AG04450 (cell line): Measurements from ENCODE around the gene KIAA1549. TPM values are rescaled to one million over a fixed set of nuclear protein-coding genes. Genes with fewer than 3 reads are reported as not detected.

Experiments used
- CTCF ChIA-PET: fragments of 300-600, 350-600 bp; formaldehyde crosslinking; extraction: SDS; loops from one replicate; lab custom pipeline; 2022; ENCODE audit warnings: antibody characterized with exemption, inconsistent platforms; lab: Charles Lee
- POLR2A ChIA-PET: fragments of 350-600 bp; formaldehyde crosslinking; extraction: SDS; loops from one replicate; lab custom pipeline; 2021; ENCODE audit warnings: antibody characterized with exemption, inconsistent platforms; lab: Yijun Ruan, JAX
- DNase-seq: peaks from one replicate; pipeline ENCODE4 v3.0.0-alpha.2; 2011; ENCODE audit warnings: low read depth, low spot score
- H3K27ac ChIP-seq: one replicate; pipeline ENCODE4 v1.5.1; 2012; ENCODE audit warnings: low read depth, low read length, control low read depth
- H3K27me3 ChIP-seq: one replicate; pipeline ENCODE4 v1.6.0; 2012; ENCODE audit warnings: low read length; ENCODE audit not compliant: control insufficient read depth, insufficient read depth
- H3K4me3 ChIP-seq: 2 replicates; pipeline ENCODE4 v1.5.1; 2011; ENCODE audit warnings: mild to moderate bottlenecking, low read depth, low read length, control low read depth
- H3K9me3 ChIP-seq: 2 replicates; pipeline ENCODE4 v1.5.1; 2012; ENCODE audit warnings: low read length; ENCODE audit not compliant: control insufficient read depth, insufficient read depth
- CTCF ChIP-seq: IDR thresholded peaks from 2 replicates; pipeline ENCODE4 v1.5.1; 2011; ENCODE audit warnings: low read depth, low read length, control low read depth, inconsistent platforms
- polyA plus RNA-seq: library from polyadenylated mRNA; depleted of rRNA; stranded (reverse); fragments of >200 nt; gene quantifications from 2 replicates; pipeline ENCODE4 v1.2.3, GENCODE V29; 2011; rRNA removed
- small RNA-seq: library from RNA; depleted of rRNA; stranded (forward); fragments of <200 nt; gene quantifications from one replicate; pipeline ENCODE3, GENCODE V24; 2012; ENCODE audit warnings: low read depth; ENCODE audit not compliant: insufficient read length

Gene KIAA1549
- polyA plus RNA-seq, 1 experiment = 2.9 TPM

- Histone ChIP-seq H3K27ac (no peak overlapping the region), H3K9me3 (no peaks in the 10 kb centered on the region), H3K4me3 (no peak overlapping the region), H3K27me3 (peaks cover 6% of the 10 kb centered on the region)
- ChIA-PET CTCF (no interaction called here), POLR2A (no interaction called here)
- TF ChIP-seq CTCF = no peak
- no peak for DNase-seq
Observed at GRCh38 chr7:138796038-138796615, 185.1 kb downstream of the KIAA1549 start.

- Histone ChIP-seq H3K4me3 (no peak overlapping the region), H3K27ac (no peak overlapping the region), H3K27me3 (no peaks in the 10 kb centered on the region), H3K9me3 (no peaks in the 10 kb centered on the region)
- no peak for DNase-seq
- ChIA-PET POLR2A (no interaction called here), CTCF (interaction anchor here (1.2 kb wide), 1 partner anchor 47 kb away, joined by 3 read pairs; no protein-coding TSS in a partner anchor)
- no peak for TF ChIP-seq CTCF
Observed at GRCh38 chr7:138785587-138786437, 195.4 kb downstream of the KIAA1549 start.

- no peak for DNase-seq
- H3K9me3 ChIP-seq = no peaks in the 10 kb centered on the region
- H3K4me3 ChIP-seq = no peak overlapping the region
- no peaks in the 10 kb centered on the region for H3K27me3 ChIP-seq
- H3K27ac ChIP-seq = no peak overlapping the region
- POLR2A ChIA-PET = no interaction called here
- CTCF ChIA-PET = interaction anchor here (1.2 kb wide), 1 partner anchor 46 kb away, joined by 3 read pairs; no protein-coding TSS in a partner anchor
- no peak for TF ChIP-seq CTCF
Observed at GRCh38 chr7:138784692-138785091, 196.5 kb downstream of the KIAA1549 start.

Small RNA genes within 50 kb of the gene (small RNA-seq; reads per million reads assigned to genes)
- not detected for gene RNU6-1272P

Other genes starting within 250 kb of the KIAA1549 start
- gene TMEM213, start 183.4 kb downstream of the KIAA1549 start, polyA plus RNA-seq = not detected in 2 replicates
- not detected in 2 replicates for gene ATP6V0A4, start 183.2 kb downstream of the KIAA1549 start, polyA plus RNA-seq
- gene ZC3HAV1L, start 54.7 kb upstream of the KIAA1549 start, polyA plus RNA-seq = 9.9 and 10.0 TPM in 2 replicates
- 21.7 and 25.3 TPM in 2 replicates for gene ZC3HAV1, start 128.3 kb upstream of the KIAA1549 start, polyA plus RNA-seq
- gene UBN2, start 249.8 kb upstream of the KIAA1549 start, polyA plus RNA-seq = 3.3 and 4.7 TPM in 2 replicates